Activated naive CD4-positive, alpha-beta T cell treated with Interleukin-2 at 50 U/mL for 16 hours (primary cell): ENCODE data around the gene SLC6A11.

Source experiments
- DNase-seq: peaks from one replicate; pipeline ENCODE4 v3.0.0-alpha.2; 2020

Gene SLC6A11

DNA sequence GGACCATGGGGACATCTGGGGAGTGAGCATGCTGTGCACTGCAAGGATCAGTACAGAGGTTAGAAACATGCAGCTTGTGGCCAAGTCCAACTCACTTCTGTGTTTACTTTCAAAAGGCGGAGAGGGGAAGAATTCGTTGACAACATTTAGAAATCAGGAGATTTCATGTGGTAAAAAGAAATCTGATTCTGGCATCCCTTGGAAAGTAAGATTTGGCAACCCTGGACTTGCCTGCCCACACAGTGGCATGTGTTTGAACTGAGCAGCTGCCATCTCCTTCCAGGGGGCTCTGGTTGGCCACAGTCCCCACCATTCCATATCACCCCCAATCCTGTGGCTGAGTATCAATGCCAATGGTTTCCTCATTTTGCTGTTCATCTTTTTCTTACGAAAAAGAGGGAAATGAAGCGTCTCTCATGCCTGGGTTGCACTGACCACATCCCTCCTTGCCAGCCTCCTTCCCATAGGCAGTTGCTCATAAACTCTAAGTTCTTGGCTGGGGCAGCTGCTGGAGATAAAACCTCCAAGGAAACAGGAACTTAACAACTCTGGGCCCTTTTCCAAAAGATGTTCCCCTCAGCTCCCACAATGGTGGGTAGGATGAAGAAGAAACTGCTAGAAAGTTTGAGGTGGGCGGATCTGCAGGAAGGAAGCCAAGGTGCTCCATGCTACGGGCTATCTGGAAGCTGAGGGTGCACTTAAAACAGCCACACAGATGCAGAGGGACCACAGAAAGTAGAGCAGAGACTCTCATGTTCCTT is 29.2 kb downstream of the SLC6A11 start:
- DNase-seq: no peak

DNA sequence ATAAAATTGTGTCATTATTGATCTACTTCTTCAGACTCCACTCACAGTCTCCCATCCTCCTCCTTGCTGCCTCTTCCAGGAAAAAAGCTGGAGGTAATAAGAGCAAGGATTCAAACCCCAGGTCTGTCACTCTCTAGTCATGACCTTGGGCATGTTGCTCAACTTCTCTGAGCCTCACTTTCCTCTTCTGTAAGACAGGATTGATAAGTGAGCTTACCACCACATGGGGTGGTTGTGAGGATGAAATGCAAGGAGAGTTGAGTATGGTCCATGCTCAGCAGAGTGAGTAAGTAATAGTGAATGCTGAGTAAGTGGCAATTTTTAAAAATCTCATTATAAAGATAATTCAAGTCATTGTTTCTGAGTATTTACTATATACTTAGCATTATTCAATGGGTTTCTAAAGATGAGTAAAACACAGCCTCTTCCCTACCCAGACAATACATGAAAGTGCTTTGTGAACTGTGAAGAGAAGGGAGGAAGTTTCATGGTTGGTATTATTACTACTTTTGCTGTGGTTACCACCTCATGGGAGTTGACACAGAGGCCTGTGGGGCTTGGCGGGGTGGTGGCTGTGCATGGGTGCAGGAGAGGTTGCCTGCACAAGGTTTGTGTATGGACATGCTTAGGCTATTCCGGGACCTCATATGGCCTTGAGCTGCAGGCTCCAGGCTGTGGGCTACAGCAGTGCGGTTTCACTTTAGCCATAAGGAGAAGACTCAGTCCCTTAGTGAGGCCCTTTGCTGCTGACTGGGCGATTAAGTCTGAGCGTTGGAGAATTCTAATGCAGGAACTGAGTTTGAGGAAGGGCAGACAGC is 30.0 kb downstream of the SLC6A11 start:
- no peak for DNase-seq

DNA sequence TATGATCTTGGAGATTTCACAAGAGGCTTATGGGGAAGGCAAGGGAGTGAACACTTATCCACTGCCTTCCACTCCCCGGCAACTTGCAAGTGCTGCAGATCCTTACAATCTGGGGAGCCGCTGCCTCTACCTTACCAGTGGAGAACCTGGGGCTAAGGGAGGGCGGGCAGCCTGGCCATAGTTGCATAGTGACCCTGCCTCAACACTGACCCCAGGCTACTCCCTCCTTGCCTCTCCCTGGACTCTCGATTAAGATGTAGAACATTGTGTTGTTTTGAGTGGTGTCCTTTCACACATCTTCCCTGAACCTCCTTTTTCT is 30.6 kb downstream of the SLC6A11 start:
- DNase-seq: no peak

DNA sequence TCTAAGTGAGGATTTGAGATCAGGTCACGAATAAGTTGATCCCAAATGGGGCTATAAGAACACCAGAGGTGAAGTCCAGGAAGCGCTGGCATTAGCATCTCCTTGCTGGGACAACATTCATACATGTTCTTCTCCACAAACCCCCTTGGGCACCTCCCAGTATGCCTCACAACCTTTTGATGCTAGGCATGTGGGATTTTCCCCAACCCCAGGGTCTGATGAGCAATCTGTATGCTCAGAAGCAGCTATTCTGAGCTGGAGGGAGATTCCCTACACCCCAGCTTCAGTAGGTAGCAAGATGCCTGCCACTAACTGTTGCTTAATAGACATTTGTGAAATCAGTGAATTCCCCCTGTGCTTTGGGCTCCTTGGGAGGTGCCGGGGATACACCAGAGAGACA is 32.2 kb downstream of the SLC6A11 start:
- no peak for DNase-seq

DNA sequence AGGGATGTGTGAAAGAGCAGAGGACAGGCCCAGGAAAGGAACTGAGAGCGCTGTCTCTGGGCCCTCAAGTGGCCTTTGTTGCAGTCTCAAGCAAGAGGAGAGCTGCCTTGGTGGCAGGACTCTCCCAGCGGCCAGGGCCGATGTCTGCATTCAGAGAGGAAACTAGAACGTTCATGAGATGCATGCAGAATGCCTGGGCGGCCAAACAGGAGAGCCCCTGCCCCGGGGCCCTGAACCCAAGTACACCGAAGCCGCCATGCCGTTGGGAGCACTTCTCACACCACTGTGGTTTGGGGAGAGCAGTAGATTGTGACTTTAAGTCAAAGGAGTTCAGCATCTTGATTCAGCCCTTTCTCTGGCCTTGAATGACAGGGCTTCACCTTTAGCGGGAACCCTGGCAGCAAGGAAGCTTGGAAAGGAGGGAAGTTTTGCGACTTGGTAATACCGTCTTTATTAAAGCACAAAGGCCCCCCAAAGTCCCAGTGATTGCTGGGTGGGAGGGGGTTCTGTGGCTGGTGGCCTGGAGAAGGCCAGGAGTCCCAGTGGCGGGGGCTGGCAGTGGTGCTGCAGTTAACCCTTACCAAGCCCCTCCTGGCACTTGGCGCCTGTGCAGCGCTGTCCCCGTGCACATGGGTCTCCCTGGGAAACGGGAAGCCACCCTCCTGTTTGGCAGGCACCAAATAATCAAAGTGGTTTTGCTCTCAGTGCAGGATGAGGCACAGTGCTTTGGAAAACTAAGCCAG is 36.2 kb downstream of the SLC6A11 start:
- DNase-seq: no peak

DNA sequence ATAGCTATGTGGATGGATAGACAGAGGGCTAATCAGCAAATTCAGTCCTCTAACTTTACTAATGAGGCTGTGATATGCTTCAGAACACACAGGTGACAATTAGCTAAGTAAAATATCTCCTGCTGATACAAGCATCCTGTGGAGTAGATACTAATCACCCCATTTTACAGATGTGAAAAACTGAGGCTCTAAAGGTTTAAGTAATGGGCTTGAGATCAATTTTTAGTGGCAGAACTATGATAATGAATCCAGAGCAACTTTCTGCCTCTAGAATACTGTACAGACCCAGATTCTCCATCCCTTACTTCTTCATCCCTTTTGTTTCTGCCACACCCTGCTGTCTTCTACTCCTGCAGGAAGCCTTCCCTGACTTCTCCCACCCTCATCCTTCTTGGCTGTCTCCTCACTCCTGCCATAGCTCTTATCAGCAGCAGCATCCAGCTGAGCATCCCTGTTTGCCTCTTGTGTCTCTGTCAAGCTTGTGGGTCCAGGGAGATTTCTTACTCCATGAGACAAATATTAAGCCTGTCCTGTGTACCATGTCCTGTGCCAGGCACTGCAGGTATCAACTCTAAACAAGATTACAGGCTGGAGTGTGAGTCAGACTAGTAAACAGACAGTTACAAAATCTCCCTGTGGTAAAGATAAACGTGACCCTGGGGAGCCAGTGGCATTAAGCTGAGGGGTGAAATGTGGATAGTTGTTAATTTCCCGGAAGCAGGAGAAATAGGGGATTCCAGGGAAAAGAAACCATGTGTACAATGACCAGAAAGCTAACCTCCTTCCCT is 39.2 kb downstream of the SLC6A11 start:
- DNase-seq: no peak

DNA sequence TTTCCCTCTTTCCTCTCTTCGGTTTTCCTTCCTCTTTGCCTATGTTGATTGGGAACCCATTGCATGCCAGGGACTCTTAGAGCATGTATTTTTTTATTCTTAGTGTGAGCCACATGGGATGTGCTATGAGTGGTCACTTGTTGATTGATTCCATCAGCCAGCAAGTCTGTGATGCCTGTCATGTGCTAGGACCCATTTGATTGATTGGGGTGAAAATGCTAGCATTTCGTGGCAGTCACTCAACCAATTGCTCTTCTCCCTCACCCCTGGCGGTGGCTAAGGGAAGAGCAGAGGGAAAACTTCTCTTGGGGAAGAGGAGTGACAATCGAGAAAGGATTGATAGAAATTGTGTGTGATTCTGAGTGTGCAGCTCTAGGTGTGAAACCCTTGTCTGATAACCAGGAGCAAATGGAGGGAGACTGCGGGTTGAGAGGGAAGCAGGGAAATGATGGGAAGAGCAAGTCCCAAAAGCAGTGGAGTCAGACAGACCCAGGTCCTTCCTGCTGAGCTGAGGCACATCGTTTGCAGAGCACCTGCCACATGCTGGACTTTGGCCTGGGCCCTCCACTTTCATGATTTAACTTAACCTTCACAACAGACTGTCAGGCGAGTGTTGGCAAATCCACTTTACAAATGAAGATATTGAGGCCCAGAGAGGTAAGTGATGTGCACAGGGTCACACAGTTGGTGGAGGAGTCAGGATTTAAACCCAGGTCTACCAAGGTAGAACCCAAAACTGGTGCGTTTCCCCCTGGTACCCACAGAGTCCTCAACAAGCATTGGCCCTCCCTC is 40.0 kb downstream of the SLC6A11 start:
- DNase-seq: no peak

DNA sequence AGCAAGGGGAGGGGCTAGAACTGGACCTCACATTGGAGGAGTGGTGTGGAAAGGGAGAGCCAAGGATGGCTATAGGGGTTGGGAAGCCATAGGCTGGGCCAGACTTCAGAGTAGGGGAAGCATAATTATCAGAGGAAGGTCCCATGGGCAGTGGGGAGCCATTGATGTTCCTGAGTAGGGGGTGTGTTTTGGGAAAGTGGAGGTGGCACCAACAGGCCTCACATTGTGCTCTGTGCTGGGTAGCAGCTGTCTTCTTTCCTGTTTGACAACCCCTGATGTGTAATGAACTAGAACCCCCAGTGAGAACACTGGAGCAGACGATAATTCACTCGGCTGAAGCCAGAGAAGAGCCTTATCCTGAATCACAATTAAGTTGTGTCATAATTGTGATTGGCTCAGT is 41.2 kb downstream of the SLC6A11 start:
- DNase-seq: no peak

DNA sequence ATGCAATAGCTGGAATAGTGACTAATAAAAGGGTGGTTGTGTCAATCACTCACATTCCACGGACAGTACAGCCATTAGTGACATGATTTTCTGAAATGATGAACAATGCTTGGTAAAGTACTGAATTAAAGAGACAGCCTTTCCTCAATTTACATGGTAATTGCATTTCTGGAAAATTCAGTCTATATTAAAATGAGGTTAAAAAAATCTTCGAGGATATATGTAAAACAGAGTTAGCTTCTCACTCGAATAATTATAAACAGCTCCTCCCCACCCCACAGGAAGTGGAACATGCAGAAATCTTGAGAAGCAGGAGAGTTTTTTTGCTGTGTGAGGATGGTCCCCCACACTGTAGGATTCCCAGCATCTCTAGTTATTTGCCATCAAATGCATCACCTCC is 42.1 kb downstream of the SLC6A11 start:
- no peak for DNase-seq

DNA sequence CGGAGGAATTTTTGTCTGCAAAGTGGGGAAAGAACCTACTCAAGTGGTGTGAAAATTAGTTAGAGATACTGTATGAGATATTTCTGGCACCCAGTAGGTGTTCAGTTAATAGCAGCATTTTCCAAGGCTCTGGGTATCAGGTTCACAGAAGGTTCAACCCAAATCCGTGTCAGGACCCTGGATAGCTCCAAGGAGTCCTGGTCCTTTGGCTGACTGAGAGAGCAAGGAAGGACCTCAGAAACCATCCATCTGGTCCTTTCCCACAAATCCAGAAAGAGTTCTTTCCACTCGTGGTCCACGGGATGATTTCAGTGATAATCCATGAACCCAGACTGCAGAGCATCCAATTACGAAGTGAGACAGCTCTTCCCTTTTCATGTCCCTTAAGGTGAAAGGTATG is 51.4 kb downstream of the SLC6A11 start:
- no peak for DNase-seq

DNA sequence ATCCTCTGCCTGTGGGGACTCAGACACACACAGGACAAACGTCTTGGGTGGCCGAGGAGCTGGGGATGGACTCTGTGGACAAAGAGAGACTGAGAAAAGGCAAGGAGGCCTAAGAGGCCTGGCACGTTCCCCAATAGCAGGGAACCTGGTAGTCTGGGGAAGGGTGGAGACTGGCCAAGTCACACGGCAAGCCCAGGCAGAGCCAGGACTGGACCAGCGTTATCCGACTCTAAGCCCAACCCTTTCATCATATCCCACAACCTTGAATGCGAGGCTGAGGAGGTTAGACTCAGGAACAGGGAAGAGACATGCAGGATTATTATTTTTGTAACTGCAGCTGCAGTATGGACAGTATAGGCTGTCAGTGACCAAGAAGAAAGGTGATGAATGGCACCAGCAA is 53.4 kb downstream of the SLC6A11 start:
- DNase-seq: no peak

DNA sequence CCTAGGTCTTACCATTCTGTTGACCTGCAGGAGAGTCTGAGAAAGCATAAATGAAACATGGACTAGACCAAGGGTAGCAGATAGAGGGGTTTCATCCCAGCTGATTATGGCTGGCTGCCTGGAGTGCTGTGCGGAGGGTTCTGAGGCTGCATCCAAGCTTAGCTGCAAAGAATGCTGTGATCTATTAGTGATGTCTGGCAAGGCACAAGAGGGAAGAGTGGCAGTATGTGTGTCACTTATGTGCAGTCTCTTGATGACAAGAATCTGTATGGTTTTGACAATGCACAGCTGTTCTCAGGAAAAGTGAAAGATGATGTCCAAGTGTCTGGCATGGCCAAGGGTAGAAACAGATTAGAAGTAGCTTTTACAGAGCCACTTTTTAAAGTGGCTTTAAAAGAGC is 54.3 kb downstream of the SLC6A11 start:
- DNase-seq: no peak

DNA sequence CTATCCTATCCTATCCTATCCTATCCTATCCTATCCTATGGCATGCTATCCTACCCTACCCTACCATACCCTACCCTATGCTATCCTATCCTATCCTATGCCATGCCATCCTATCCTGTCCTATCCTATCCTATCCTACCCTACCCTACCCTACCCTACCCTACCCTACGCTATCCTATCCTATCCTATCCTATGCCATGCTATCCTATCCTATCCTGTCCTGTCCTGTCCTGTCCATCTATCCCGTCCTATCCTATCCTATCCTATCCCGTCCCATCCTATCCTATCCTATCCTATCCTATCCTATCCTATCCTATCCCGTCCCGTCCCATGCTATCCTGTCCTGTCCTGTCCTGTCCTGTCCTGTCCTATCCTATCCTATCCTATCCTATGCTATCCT is 57.4 kb downstream of the SLC6A11 start:
- no peak for DNase-seq

DNA sequence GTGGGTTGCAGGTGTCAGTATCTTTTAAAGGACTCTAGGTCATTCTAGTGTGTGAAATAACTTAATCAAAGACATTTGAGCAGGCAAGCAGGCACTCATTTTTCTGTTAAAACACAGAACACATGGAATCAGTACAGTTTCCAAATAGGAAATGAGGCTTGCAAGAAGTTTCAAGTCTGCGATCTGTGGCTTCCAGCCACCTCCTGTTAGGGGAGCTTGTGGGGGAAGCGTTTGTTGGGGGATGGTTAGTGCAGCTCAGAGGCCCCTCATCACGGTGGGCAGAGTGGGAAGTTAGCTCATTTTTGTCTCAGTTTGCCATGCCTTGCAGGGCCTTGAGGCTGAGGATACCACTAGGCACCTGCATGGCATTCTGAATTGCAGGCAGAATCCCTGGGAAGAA is 59.9 kb downstream of the SLC6A11 start:
- DNase-seq: no peak

DNA sequence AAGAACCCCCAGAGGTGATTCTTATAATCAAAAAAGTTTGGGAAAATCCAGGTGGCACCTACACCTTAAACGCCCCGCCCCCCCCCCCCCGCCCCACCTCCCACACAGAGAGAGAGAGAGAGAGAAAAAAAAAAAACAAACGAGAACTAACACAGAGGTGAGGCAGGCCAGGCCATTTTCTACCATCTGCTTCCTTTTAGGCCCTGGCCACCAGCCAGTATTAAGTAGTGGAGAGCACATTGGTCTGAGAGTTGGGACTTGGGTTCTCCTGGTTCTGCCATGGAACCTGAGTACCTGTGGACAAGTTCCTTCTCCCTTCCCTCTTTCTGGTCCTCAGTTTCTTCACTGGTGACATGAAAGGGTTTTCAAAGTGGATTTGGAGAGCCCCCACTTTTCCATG is 60.6 kb downstream of the SLC6A11 start:
- DNase-seq: no peak

DNA sequence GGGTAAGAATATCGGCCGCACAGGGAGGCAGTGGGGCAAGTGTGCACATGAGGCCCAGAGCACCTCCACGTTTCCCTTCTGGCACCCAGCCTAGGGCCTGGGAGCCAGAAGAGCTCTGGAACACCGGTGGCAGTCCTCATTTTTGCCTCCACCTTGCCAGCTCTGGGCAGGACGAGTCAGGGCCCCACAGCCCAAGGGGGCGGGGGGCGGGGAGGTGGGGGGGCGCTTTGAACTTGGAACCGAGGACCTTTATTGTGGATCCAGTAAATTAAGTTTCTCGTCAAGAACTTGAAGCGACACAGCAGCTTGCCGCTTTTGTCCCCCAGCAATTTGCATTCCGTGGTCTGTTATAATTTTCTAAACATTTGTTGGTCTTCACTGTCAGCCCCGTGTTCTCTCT is 66.8 kb downstream of the SLC6A11 start:
- DNase-seq: no peak

DNA sequence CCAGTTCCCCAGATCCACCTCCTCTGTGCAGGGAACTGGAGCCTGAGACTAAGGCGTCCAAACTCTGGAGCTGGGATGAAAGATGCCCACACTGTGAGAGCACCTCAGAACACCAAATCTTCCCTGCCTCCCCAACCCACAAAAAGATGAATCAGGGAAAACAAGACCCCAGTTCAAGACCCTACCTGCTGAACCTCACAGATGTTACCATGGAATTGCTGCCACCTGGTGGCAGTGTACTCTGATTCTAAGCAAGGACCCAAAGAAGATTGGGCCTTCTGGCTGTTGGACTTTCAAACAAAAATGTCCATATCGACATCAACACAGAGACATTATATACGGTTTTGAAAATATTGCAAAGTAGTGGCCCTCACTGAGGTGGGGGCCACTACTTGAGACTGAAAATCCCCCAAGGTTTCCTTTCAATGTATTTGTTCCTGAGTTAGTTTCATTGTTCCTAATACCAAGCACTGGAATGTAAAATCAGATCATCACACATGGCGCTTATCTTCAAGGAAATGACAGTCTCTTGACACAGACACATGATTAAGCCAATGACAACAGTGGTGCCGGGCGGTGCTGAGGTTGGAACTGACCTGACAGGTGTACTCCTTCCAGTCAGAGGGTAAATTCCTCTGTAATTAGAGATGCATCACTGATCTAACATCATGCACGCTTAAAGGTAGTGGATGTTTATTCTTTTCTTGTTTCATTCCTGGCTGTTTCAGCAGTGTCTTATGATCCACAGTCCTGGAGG is 67.6 kb downstream of the SLC6A11 start:
- DNase-seq: no peak

DNA sequence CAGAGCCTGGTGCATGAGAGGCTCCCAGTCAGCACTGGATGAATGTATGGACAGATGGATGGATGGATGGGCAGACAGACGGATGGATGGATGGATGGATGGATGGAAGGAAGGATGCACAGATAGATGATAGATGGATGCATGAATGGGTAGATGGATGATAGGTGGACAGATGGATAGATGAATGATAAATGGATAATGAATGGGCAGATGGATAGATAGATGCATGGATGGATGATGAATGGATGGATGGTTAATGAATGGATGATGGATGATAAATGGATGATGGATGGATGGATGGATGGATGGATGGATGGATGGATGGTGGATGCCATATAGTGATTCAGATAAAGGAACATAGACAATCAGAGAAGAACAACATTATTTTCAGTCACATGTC is 71.0 kb downstream of the SLC6A11 start:
- DNase-seq: no peak

DNA sequence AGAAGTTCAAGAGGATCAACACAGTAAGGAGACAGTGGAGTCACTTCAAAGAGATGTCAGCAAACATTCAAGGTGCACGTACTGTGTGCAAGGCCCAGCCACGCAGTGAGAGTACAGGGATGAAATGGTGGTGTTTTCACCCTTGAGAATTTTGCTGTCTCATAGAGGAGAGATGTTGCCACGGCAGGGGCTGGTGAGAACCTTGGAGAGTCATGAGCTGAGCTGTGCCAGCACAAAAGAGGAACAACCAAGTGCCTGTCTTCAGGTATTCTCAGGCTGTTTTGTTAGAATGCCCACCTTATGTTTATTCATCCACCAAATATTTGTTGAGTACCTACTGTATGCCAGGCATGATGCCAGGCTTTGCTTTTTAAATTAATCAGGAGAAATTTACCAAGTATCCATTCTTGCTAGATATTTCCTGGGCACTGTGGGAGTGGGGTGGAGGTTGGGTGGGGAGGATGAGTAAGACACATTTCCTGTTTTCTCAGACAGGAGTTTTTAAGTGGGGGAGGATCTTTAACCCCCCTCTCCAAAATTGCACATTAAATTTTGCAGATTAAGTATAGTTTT is 72.6 kb downstream of the SLC6A11 start:
- no peak for DNase-seq

DNA sequence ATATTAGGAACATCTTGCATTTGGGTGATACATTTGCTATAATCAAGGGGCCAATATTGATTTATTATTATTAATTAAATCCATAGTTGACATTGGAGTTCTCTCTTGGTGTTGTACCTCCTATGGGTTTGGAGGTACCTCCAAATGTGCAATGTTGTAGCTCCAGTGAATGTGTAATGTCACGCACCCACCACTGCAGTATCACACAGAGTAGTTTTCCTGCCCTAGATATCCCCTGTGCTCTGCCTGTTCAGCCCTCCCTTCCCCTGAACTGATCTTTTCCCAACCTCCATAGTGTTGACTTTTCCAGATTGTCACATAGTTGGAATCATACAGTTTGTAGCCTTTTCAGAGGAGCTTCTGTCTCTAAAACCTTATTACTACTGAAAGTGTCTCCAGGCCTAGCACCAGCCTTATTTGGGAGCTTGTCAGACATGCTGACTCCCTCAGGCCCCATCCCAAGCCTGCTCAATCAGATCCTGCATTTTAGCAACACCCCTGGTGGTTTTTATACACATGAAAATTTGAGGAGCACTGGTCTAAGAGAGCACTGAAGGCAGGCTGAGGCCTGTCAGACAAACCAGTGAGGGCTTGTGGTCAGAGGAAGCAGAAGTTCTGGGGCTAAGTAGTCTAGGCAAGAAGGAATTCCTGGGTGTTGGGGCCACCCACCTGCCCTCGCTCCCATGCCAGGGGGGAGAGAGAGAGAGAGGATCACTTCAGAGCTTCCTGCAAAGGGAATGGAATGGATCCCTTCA is 73.4 kb downstream of the SLC6A11 start:
- DNase-seq: no peak
